K562 (cell line): Measurements from ENCODE around the gene XPO6. TPM values are rescaled to one million over a fixed set of nuclear protein-coding genes. Genes with fewer than 3 reads are reported as not detected.

Experiments used
- ATAC-seq: fragments of 200-7000 bp; cut with Tn5 transposase; 3 replicates; pipeline ENCODE4 v1.9.1; 2020; ENCODE audit warnings: moderate library complexity
- BruUV-seq: library from RNA; stranded (reverse); fragments of 400-500 nt; replicated peaks from 2 replicates; lab custom pipeline; 2021; lab: Mats Ljungman, UMichigan
- CTCF ChIA-PET: fragments of 300-600 bp; formaldehyde crosslinking; extraction: SDS; loops from one replicate; lab custom pipeline; 2021; ENCODE audit warnings: low intra/inter-chr PET ratio; lab: Yijun Ruan, JAX
- POLR2A ChIA-PET: fragments of 300-600, 350-650 bp; sonication (Branson Sonifier 250); formaldehyde crosslinking; extraction: SDS; loops from one replicate; lab custom pipeline; 2021; ENCODE audit warnings: antibody characterized with exemption, inconsistent platforms; lab: Yijun Ruan, JAX
- DNase-seq, 4 experiments: peaks; one replicate each; pipeline versions ENCODE4 v3.0.0 to v3.0.0-alpha.2; 2011 to 2018; ENCODE audit warnings: low spot score in 3 of 4, mixed read lengths in 3 of 4; ENCODE audit errors: extremely low read depth in 1 of 4
- FAIRE-seq: peaks from 2 replicates; lab custom pipeline; 2011; peaks lifted over from hg19 to GRCh38; lab: Jason Lieb, UNC
- H2AFZ ChIP-seq: 2 replicates; pipeline ENCODE4 v1.6.0; 2011; ENCODE audit warnings: low read depth, low read length, control low read depth, inconsistent platforms
- H3K27ac ChIP-seq: fragments of 200-600 bp; 3 replicates; pipeline ENCODE4 v1.8.0; 2011; ENCODE audit warnings: low read depth, mild to moderate bottlenecking, control low read depth, inconsistent platforms, low read length, moderate library complexity, mixed read lengths; ENCODE audit errors: extremely low read depth
- H3K27me3 ChIP-seq, 2 experiments: fragments of 300-600 bp in 1 of 2; 2 replicates in 1 of 2; 3 replicates in 1 of 2; pipeline versions ENCODE4 v1.6.0 to v1.8.0; 2011; ENCODE audit warnings: inconsistent platforms in 2 of 2, low read length in 2 of 2, mild to moderate bottlenecking in 1 of 2, mixed read lengths in 1 of 2, moderate library complexity in 1 of 2; ENCODE audit not compliant: control insufficient read depth in 2 of 2, insufficient read depth in 2 of 2
- H3K36me3 ChIP-seq: fragments of 300-600 bp; 3 replicates; pipeline ENCODE4 v1.8.0; 2011; ENCODE audit warnings: mild to moderate bottlenecking, low read length, inconsistent platforms; ENCODE audit not compliant: control insufficient read depth, insufficient read depth
- H3K4me1 ChIP-seq, 2 experiments: fragments of 200-600 bp in 1 of 2; replicated peaks in 1 of 2; 2 replicates in 1 of 2; 3 replicates in 1 of 2; pipeline versions ENCODE4 v1.5.1 to v1.8.0; 2011; ENCODE audit warnings: inconsistent platforms in 2 of 2, low read length in 2 of 2, mild to moderate bottlenecking in 1 of 2, mixed read lengths in 1 of 2, moderate library complexity in 1 of 2; ENCODE audit not compliant: control insufficient read depth in 2 of 2, insufficient read depth in 2 of 2
- H3K4me2 ChIP-seq: 2 replicates; pipeline ENCODE4 v1.6.1; 2011; ENCODE audit warnings: low read length, control low read depth, inconsistent platforms, mixed read lengths; ENCODE audit not compliant: insufficient read depth
- H3K4me3 ChIP-seq: fragments of 200-600 bp; sonication (generic), shearing (Covaris generic); 2 replicates; pipeline ENCODE4 v1.5.1; 2016; ENCODE audit warnings: control low read depth, inconsistent platforms
- H3K79me2 ChIP-seq: fragments of 200-600 bp; 3 replicates; pipeline ENCODE4 v1.8.0; 2011; ENCODE audit warnings: low read length, inconsistent platforms; ENCODE audit not compliant: control insufficient read depth, insufficient read depth
- H3K9ac ChIP-seq, 2 experiments: 2 replicates each; pipeline versions ENCODE4 v1.6.0 to v1.6.1; 2011; ENCODE audit warnings: low read depth in 2 of 2, low read length in 2 of 2, control low read depth in 1 of 2, inconsistent platforms in 1 of 2, mild to moderate bottlenecking in 1 of 2, mixed read lengths in 1 of 2; ENCODE audit not compliant: insufficient read depth in 1 of 2
- H3K9me1 ChIP-seq: one replicate; pipeline ENCODE4 v1.6.0; 2011; ENCODE audit warnings: inconsistent platforms, mild to moderate bottlenecking, low read length, moderate library complexity; ENCODE audit not compliant: control insufficient read depth, insufficient read depth
- H3K9me3 ChIP-seq: replicated peaks from 2 replicates; pipeline ENCODE4 v1.5.1; 2011; ENCODE audit warnings: low read depth, low read length, inconsistent platforms; ENCODE audit not compliant: control insufficient read depth, insufficient read depth
- H4K20me1 ChIP-seq: replicated peaks from 2 replicates; pipeline ENCODE4 v1.6.1; 2011; ENCODE audit warnings: low read length, inconsistent platforms, mixed read lengths; ENCODE audit not compliant: control insufficient read depth, insufficient read depth
- ATF3 ChIP-seq, 2 experiments: fragments of 450-650 bp in 1 of 2; sonication (generic) in 1 of 2; formaldehyde crosslinking in 1 of 2; IDR thresholded peaks in 1 of 2; conservative IDR thresholded peaks in 1 of 2; 2 replicates each; pipeline versions ENCODE4 v1.6.1 to v1.8.1; 2016 to 2023; ENCODE audit warnings: mild to moderate bottlenecking in 2 of 2, moderate library complexity in 2 of 2, inconsistent platforms in 1 of 2, missing genetic modification reagents in 1 of 2
- BMI1 ChIP-seq: fragments of 150-350 bp; IDR thresholded peaks from 2 replicates; pipeline ENCODE4 v1.6.1; 2014; ENCODE audit warnings: low read length
- FOXK2 ChIP-seq, 2 experiments: fragments of 450-650 bp; IDR thresholded peaks in 1 of 2; conservative IDR thresholded peaks in 1 of 2; 2 replicates each; pipeline ENCODE4 v1.6.1; 2016; ENCODE audit warnings: low read depth in 2 of 2, mild to moderate bottlenecking in 1 of 2
- HDAC6 ChIP-seq: IDR thresholded peaks from 2 replicates; pipeline ENCODE4 v1.6.1; 2012; ENCODE audit warnings: low read depth, mild to moderate bottlenecking, control low read depth, inconsistent platforms, low read length, moderate library complexity
- MTA1 ChIP-seq: fragments of 450-650 bp; IDR thresholded peaks from 2 replicates; pipeline ENCODE4 v1.6.1; 2017; ENCODE audit warnings: borderline replicate concordance
- NFE2L1 ChIP-seq: fragments of 450-650 bp; IDR thresholded peaks from 2 replicates; pipeline ENCODE4 v1.6.1; 2016; ENCODE audit warnings: missing genetic modification characterization, low read depth, mild to moderate bottlenecking, missing compliant biosample characterization, moderate library complexity, borderline replicate concordance
- PPARD ChIP-seq: fragments of 250-450 bp; sonication (Bioruptor Pico); IDR thresholded peaks from 2 replicates; pipeline ENCODE4 v1.8.0; 2022; ENCODE audit warnings: inconsistent platforms, mild to moderate bottlenecking, moderate library complexity
- SMAD1 ChIP-seq: fragments of 150-350 bp; IDR thresholded peaks from 2 replicates; pipeline ENCODE4 v1.6.1; 2014; ENCODE audit warnings: low read length, low read depth; ENCODE audit not compliant: partially characterized antibody
- ZNF133 ChIP-seq: fragments of 250-450 bp; sonication (Bioruptor Pico); IDR thresholded peaks from 2 replicates; pipeline ENCODE4 v1.4.0; 2020; ENCODE audit warnings: mild to moderate bottlenecking
- ZNF696 ChIP-seq: fragments of 250-450 bp; sonication (Bioruptor Pico); conservative IDR thresholded peaks from 2 replicates; pipeline ENCODE4 v1.4.0; 2020; ENCODE audit warnings: mild to moderate bottlenecking, moderate library complexity
- ZNF766 ChIP-seq: fragments of 200-800 bp; sonication (Bioruptor generic); conservative IDR thresholded peaks from 2 replicates; pipeline ENCODE4 v1.6.1; 2016; ENCODE audit warnings: missing genetic modification characterization, missing compliant biosample characterization
- ZSCAN29 ChIP-seq: fragments of 450-650 bp; IDR thresholded peaks from 2 replicates; pipeline ENCODE4 v1.6.1; 2017
- WGBS: fragments of 100-300 bp; shearing (Covaris generic); methylation state at CpG from one replicate; pipeline ENCODE4 v1.1.6; 2016; ENCODE audit warnings: low coverage, mixed read lengths; ENCODE audit not compliant: insufficient coverage; ENCODE audit errors: missing lambda C conversion rate; 5-methylcytosine and 5-hydroxymethylcytosine counted together
- in situ Hi-C: fragments of 300-500 bp; cut with MboI; formaldehyde crosslinking; loops from 4 replicates; pipeline ENCODE4 v1.15.0; 2018; ENCODE audit warnings: inconsistent platforms, mixed read lengths
- intact Hi-C: fragments of 100-400 bp; cut with micrococcal nuclease; formaldehyde crosslinking; loops from 2 replicates; pipeline ENCODE4 v1.14.2; 2022
- polyA plus RNA-seq, 8 experiments: library from polyadenylated mRNA; depleted of rRNA in 4 of 8; stranded (reverse) in 5 of 8; unstranded in 3 of 8; fragments of >200 nt; fragmentation: Nextera tagmentation in 2 of 8; fragmentation: Illumina TruSeq in 1 of 8; extraction: Ambion mirVana in 2 of 8; extraction: Trizol in 1 of 8; gene quantifications; 2 replicates each; pipeline versions ENCODE4 v1.2.1 to v1.2.3, GENCODE V29; 2011 to 2014; ENCODE audit warnings: inconsistent platforms in 1 of 8, missing spikeins in 1 of 8
- total RNA-seq, 7 experiments: library from RNA; depleted of rRNA in 6 of 7; stranded (reverse); fragments of >200 nt in 6 of 7; fragmentation: Illumina TruSeq in 2 of 7; extraction: Trizol in 2 of 7; gene quantifications; 2 replicates each; pipeline versions ENCODE4 v1.2.1 to v1.2.3, GENCODE V29; 2011 to 2021; ENCODE audit warnings: low replicate concordance in 1 of 7

Gene XPO6
- total and polyA plus RNA-seq, 9 of the 15 experiments (the other 6 are each of a cell fraction or from before 2014, with no cell fraction given) = 11.2 to 196 (median 119) TPM

- intact Hi-C loops = loop anchor here (10.0 kb wide), 1 partner anchor 54 kb away; no protein-coding TSS in a partner anchor
Measured at GRCh38 chr16:28219282-28219681, 7.5 kb upstream of the XPO6 start.

More at GRCh38 chr16:28219282-28219681, 7.5 kb upstream of the XPO6 start:
- Histone ChIP-seq H3K9ac (no peak overlapping the region; a peak in 1 of 4 replicates), H3K4me3 (no peak overlapping the region), H3K4me1 (no peaks in the 10 kb centered on the region; a peak in 2 of 5 replicates), H3K4me2 (no peak overlapping the region), H3K27me3 (no peaks in the 10 kb centered on the region), H3K79me2 (no peaks in the 10 kb centered on the region), H3K36me3 (no peaks in the 10 kb centered on the region), H3K27ac (no peak overlapping the region), H4K20me1 (no peaks in the 10 kb centered on the region), H2AFZ (peak overlapping the region; percentile 38; the same call in 1 of the 2 replicates), H3K9me3 (no peaks in the 10 kb centered on the region), H3K9me1 (no peaks in the 10 kb centered on the region)
- no peak for FAIRE-seq
- WGBS = 44% methylated on average over 5 of the region's 5 CpGs
- in situ Hi-C loops = no loop called here
- no peak for TF ChIP-seq MTA1
- no peak for TF ChIP-seq ZNF133
- no peak for TF ChIP-seq NFE2L1
- peak; percentile 58 for TF ChIP-seq ATF3 (IDR thresholded peaks at IDR 0.05)
- no peak for TF ChIP-seq ATF3 (CRISPR knock-in tag; conservative IDR thresholded peaks at IDR 0.05)
- no peak for TF ChIP-seq ZNF696 (CRISPR knock-in tag)
- no peak for TF ChIP-seq ZSCAN29
- no peak for TF ChIP-seq BMI1
- no peak for TF ChIP-seq ZNF766 (CRISPR knock-in tag)
- TF ChIP-seq PPARD (CRISPR knock-in tag) = no peak
- TF ChIP-seq HDAC6 = no peak
- TF ChIP-seq FOXK2 (conservative IDR thresholded peaks at IDR 0.05 in 1 of 2, IDR thresholded peaks at IDR 0.05 in 1 of 2; ENCODE audit: low read depth in 2 of 2) = 0 out of 4 replicates have a peak, but pooled peaks of 1 of the 2 experiments have one; percentile 22
- no peak for TF ChIP-seq SMAD1
- POLR2A ChIA-PET = no interaction called here
- ATAC-seq = peak; percentile 21
- no peak for DNase-seq
- CTCF ChIA-PET = no interaction called here
- no TSS peak for BruUV-seq
